ENCODE results near the gene SLIT3.
"Not testable (repeated sequence)": the region's sequence is repeated elsewhere in the genome, so short reads cannot be mapped to it uniquely, and the experiment has no call there.

The SLIT3 gene

GRCh38 chr5:169158764-169159163, 142.2 kb downstream of the SLIT3 start:
- no peaks in the 10 kb centered on the region for H3K4me1 Mint-ChIP-seq (ENCODE audit: low read depth)
- no peaks in the 10 kb centered on the region for H3K36me3 Mint-ChIP-seq (ENCODE audit: low read depth)
- no peaks in the 10 kb centered on the region for H3K27me3 Mint-ChIP-seq (ENCODE audit: low read depth)
- H3K4me3 Mint-ChIP-seq: no peak overlapping the region
- H3K9me3 Mint-ChIP-seq: peaks cover 19% of the 10 kb centered on the region
- no peak overlapping the region for H3K27ac Mint-ChIP-seq
- no peak for DNase-seq (ENCODE audit: low spot score)

GRCh38 chr5:169157064-169157463, 143.9 kb downstream of the SLIT3 start:
- Mint-ChIP-seq H3K27ac (no peak overlapping the region), H3K9me3 (peaks cover 19% of the 10 kb centered on the region), H3K4me1 (ENCODE audit: low read depth) (no peaks in the 10 kb centered on the region), H3K4me3 (no peak overlapping the region), H3K27me3 (ENCODE audit: low read depth) (no peaks in the 10 kb centered on the region), H3K36me3 (ENCODE audit: low read depth) (no peaks in the 10 kb centered on the region)
- no peak for DNase-seq (ENCODE audit: low spot score)

GRCh38 chr5:169154679-169155078, 146.3 kb downstream of the SLIT3 start:
- Mint-ChIP-seq H3K27ac (no peak overlapping the region), H3K36me3 (ENCODE audit: low read depth) (no peaks in the 10 kb centered on the region), H3K9me3 (peaks cover 19% of the 10 kb centered on the region), H3K4me1 (ENCODE audit: low read depth) (no peaks in the 10 kb centered on the region), H3K27me3 (ENCODE audit: low read depth) (no peaks in the 10 kb centered on the region), H3K4me3 (no peak overlapping the region)
- no peak for DNase-seq (ENCODE audit: low spot score)

- Mint-ChIP-seq H3K4me1 (ENCODE audit: low read depth) (no peaks in the 10 kb centered on the region), H3K27ac (no peak overlapping the region), H3K27me3 (ENCODE audit: low read depth) (no peaks in the 10 kb centered on the region), H3K36me3 (ENCODE audit: low read depth) (no peaks in the 10 kb centered on the region), H3K4me3 (no peak overlapping the region), H3K9me3 (peaks cover 9% of the 10 kb centered on the region)
- DNase-seq (ENCODE audit: low spot score): no peak
These were observed 147.5 kb downstream of the SLIT3 start for GRCh38 chr5:169153405-169153804.

GRCh38 chr5:169152946-169153345, 148.0 kb downstream of the SLIT3 start:
- H3K4me3 Mint-ChIP-seq: no peak overlapping the region
- no peaks in the 10 kb centered on the region for H3K4me1 Mint-ChIP-seq (ENCODE audit: low read depth)
- no peaks in the 10 kb centered on the region for H3K36me3 Mint-ChIP-seq (ENCODE audit: low read depth)
- H3K27ac Mint-ChIP-seq: no peak overlapping the region
- H3K9me3 Mint-ChIP-seq: peaks cover 5% of the 10 kb centered on the region
- no peak for DNase-seq (ENCODE audit: low spot score)
- H3K27me3 Mint-ChIP-seq (ENCODE audit: low read depth): no peaks in the 10 kb centered on the region

- DNase-seq (ENCODE audit: low spot score): no peak
- Mint-ChIP-seq H3K27ac (no peak overlapping the region), H3K9me3 (peaks cover under 1% of the 10 kb centered on the region), H3K27me3 (ENCODE audit: low read depth) (no peaks in the 10 kb centered on the region), H3K4me3 (no peak overlapping the region), H3K4me1 (ENCODE audit: low read depth) (no peaks in the 10 kb centered on the region), H3K36me3 (ENCODE audit: low read depth) (no peaks in the 10 kb centered on the region)
These were observed 148.5 kb downstream of the SLIT3 start for GRCh38 chr5:169152453-169152852.

GRCh38 chr5:169151051-169151805, 149.7 kb downstream of the SLIT3 start:
- no peak for DNase-seq (ENCODE audit: low spot score)

GRCh38 chr5:169150108-169150507, 150.8 kb downstream of the SLIT3 start:
- Mint-ChIP-seq H3K27ac (no peak overlapping the region), H3K9me3 (no peaks in the 10 kb centered on the region), H3K4me3 (no peak overlapping the region), H3K36me3 (ENCODE audit: low read depth) (no peaks in the 10 kb centered on the region), H3K27me3 (ENCODE audit: low read depth) (no peaks in the 10 kb centered on the region), H3K4me1 (ENCODE audit: low read depth) (no peaks in the 10 kb centered on the region)
- DNase-seq (ENCODE audit: low spot score): no peak

More at GRCh38 chr5:169151051-169151805, 149.7 kb downstream of the SLIT3 start:
- Mint-ChIP-seq H3K4me3 (no peak overlapping the region), H3K27ac (no peak overlapping the region), H3K36me3 (ENCODE audit: low read depth) (no peaks in the 10 kb centered on the region), H3K9me3 (no peaks in the 10 kb centered on the region), H3K4me1 (ENCODE audit: low read depth) (no peaks in the 10 kb centered on the region), H3K27me3 (ENCODE audit: low read depth) (no peaks in the 10 kb centered on the region)

- no peak for DNase-seq (ENCODE audit: low spot score)
- Mint-ChIP-seq H3K27me3 (ENCODE audit: low read depth) (no peaks in the 10 kb centered on the region), H3K36me3 (ENCODE audit: low read depth) (no peaks in the 10 kb centered on the region), H3K4me1 (ENCODE audit: low read depth) (no peaks in the 10 kb centered on the region), H3K9me3 (no peaks in the 10 kb centered on the region), H3K27ac (no peak overlapping the region), H3K4me3 (no peak overlapping the region)
These were observed 151.6 kb downstream of the SLIT3 start for GRCh38 chr5:169149317-169149716.

- Mint-ChIP-seq H3K4me1 (ENCODE audit: low read depth) (no peaks in the 10 kb centered on the region), H3K27me3 (ENCODE audit: low read depth) (no peaks in the 10 kb centered on the region), H3K36me3 (ENCODE audit: low read depth) (no peaks in the 10 kb centered on the region), H3K27ac (no peak overlapping the region), H3K4me3 (no peak overlapping the region), H3K9me3 (no peaks in the 10 kb centered on the region)
- DNase-seq (ENCODE audit: low spot score): no peak
These were observed 152.7 kb downstream of the SLIT3 start for GRCh38 chr5:169148138-169148740.

GRCh38 chr5:169147534-169147933, 153.4 kb downstream of the SLIT3 start:
- no peak overlapping the region for H3K27ac Mint-ChIP-seq
- no peaks in the 10 kb centered on the region for H3K27me3 Mint-ChIP-seq (ENCODE audit: low read depth)
- DNase-seq (ENCODE audit: low spot score): no peak
- no peaks in the 10 kb centered on the region for H3K9me3 Mint-ChIP-seq
- H3K4me1 Mint-ChIP-seq (ENCODE audit: low read depth): no peaks in the 10 kb centered on the region
- no peaks in the 10 kb centered on the region for H3K36me3 Mint-ChIP-seq (ENCODE audit: low read depth)
- no peak overlapping the region for H3K4me3 Mint-ChIP-seq

GRCh38 chr5:169146158-169146557, 154.8 kb downstream of the SLIT3 start:
- no peak overlapping the region for H3K4me3 Mint-ChIP-seq
- H3K27ac Mint-ChIP-seq: no peak overlapping the region
- no peak for DNase-seq (ENCODE audit: low spot score)
- H3K36me3 Mint-ChIP-seq (ENCODE audit: low read depth): no peaks in the 10 kb centered on the region
- no peaks in the 10 kb centered on the region for H3K9me3 Mint-ChIP-seq
- H3K4me1 Mint-ChIP-seq (ENCODE audit: low read depth): no peaks in the 10 kb centered on the region
- H3K27me3 Mint-ChIP-seq (ENCODE audit: low read depth): no peaks in the 10 kb centered on the region

- Mint-ChIP-seq H3K27ac (no peak overlapping the region), H3K36me3 (ENCODE audit: low read depth) (no peaks in the 10 kb centered on the region)
These were observed 158.5 kb downstream of the SLIT3 start for GRCh38 chr5:169142264-169142970.

GRCh38 chr5:169140215-169140614, 160.7 kb downstream of the SLIT3 start:
- not testable (repeated sequence) for H3K9me3 Mint-ChIP-seq; H3K4me3 Mint-ChIP-seq; DNase-seq (ENCODE audit: low spot score); H3K4me1 Mint-ChIP-seq (ENCODE audit: low read depth); H3K27ac Mint-ChIP-seq; H3K36me3 Mint-ChIP-seq (ENCODE audit: low read depth); H3K27me3 Mint-ChIP-seq (ENCODE audit: low read depth)

More at GRCh38 chr5:169142264-169142970, 158.5 kb downstream of the SLIT3 start:
- Mint-ChIP-seq H3K27me3 (ENCODE audit: low read depth) (no peaks in the 10 kb centered on the region), H3K4me1 (ENCODE audit: low read depth) (no peaks in the 10 kb centered on the region), H3K4me3 (no peak overlapping the region), H3K9me3 (no peaks in the 10 kb centered on the region)
- no peak for DNase-seq (ENCODE audit: low spot score)

All from T-helper 2 cell treated with Interferon-gamma antibody and Interleukin-4, amounts not matched to agents 5 μg/mL and 100 μg/mL, for 36 hours (primary cell).